H1 (cell line): Measurements from ENCODE around the gene MEF2C.

Source experiments
- BRCA1 ChIP-seq: IDR thresholded peaks from 2 replicates; pipeline ENCODE4 v1.6.1; 2012; ENCODE audit warnings: low read depth, low read length, improper control_type of control experiment
- CHD1 ChIP-seq: IDR thresholded peaks from 2 replicates; pipeline ENCODE4 v1.6.1; 2012; ENCODE audit warnings: low read depth, low read length, improper control_type of control experiment
- CTCF ChIP-seq, 3 experiments: IDR thresholded peaks; 1 replicate in 2 of 3; 2 replicates in 1 of 3; pipeline versions ENCODE4 v1.5.1 to v1.6.1; 2011; ENCODE audit warnings: low read length in 3 of 3, mild to moderate bottlenecking in 3 of 3, inconsistent platforms in 2 of 3, low read depth in 1 of 3, moderate library complexity in 1 of 3; ENCODE audit not compliant: insufficient read depth in 1 of 3; ENCODE audit errors: control extremely low read depth in 1 of 3
- EP300 ChIP-seq, 2 experiments: IDR thresholded peaks; 1 replicate in 1 of 2; 2 replicates in 1 of 2; pipeline ENCODE4 v1.6.1; 2011 to 2012; ENCODE audit warnings: low read depth in 2 of 2, low read length in 2 of 2, mild to moderate bottlenecking in 2 of 2, borderline replicate concordance in 1 of 2, inconsistent platforms in 1 of 2, moderate library complexity in 1 of 2
- JUND ChIP-seq: IDR thresholded peaks from 2 replicates; pipeline ENCODE4 v1.6.1; 2011; ENCODE audit warnings: mild to moderate bottlenecking, improper control_type of control experiment, low read length
- POLR2A ChIP-seq, 2 experiments: IDR thresholded peaks; 1 replicate in 1 of 2; 2 replicates in 1 of 2; pipeline ENCODE4 v1.6.1; 2011; ENCODE audit warnings: low read depth in 2 of 2, low read length in 2 of 2, mild to moderate bottlenecking in 2 of 2; ENCODE audit errors: control extremely low read depth in 1 of 2
- RBBP5 ChIP-seq: IDR thresholded peaks from 2 replicates; pipeline ENCODE4 v1.7.1; 2012; ENCODE audit warnings: low read depth, mild to moderate bottlenecking, inconsistent platforms, low read length, moderate library complexity, borderline replicate concordance
- SIX5 ChIP-seq: IDR thresholded peaks from 2 replicates; pipeline ENCODE4 v1.6.1; 2011; ENCODE audit warnings: mild to moderate bottlenecking, low read depth, low read length
- SP1 ChIP-seq: IDR thresholded peaks from 2 replicates; pipeline ENCODE4 v1.6.1; 2011; ENCODE audit warnings: low read depth, low read length
- TBP ChIP-seq: IDR thresholded peaks from 2 replicates; pipeline ENCODE4 v1.6.1; 2011; ENCODE audit warnings: low read depth, low read length, improper control_type of control experiment
- TEAD4 ChIP-seq: IDR thresholded peaks from 2 replicates; pipeline ENCODE4 v1.6.1; 2012; ENCODE audit warnings: low read depth, low read length, inconsistent platforms, mixed read lengths

DNA sequence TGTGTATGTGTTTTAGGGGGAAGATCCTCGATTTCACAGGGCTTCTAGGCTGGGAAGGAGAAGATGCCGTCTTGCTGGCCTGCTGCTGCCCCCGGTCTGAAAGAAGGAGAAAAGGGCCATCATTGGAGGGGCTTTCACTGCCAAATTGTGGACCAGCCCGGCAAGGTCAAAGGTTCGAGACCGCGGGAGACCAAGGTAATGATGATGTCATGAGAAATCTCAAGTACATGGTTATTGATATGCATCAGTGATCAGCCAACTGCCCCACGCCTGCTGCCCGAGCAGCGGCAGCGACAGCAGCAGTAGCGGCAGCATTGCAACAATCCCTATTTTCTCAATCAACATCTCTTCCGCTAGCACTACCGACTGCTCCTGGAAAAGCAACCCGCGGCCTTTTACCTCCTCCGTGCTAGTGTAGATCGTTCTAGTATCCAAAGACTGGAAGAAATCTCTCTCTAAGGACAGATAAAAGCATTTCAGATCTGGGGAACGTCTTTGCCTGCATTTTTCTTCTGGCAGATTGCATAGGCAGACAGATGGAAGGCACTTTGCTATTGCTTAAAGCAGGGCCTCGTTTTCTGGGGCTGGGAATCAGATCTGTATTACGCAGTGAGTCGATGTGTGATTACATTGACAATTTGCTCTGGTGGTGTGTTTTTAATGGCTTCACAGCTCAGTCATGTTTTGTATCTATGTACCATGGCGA lies 215.3 kb downstream of the MEF2C start:
- TF ChIP-seq CTCF (IDR thresholded peaks at IDR 0.05; ENCODE audit: control extremely low read depth in 1 of 3, insufficient read depth in 1 of 3, low read depth in 1 of 3, low read length in 3 of 3) = no peak
- no peak for TF ChIP-seq SP1
- no peak for TF ChIP-seq CHD1
- no peak for TF ChIP-seq TEAD4
- TF ChIP-seq JUND = no peak; the same call in 1 of the 2 replicates
- TF ChIP-seq POLR2A (IDR thresholded peaks at IDR 0.05; ENCODE audit: control extremely low read depth in 1 of 2, low read depth in 2 of 2, low read length in 2 of 2) = no peak
- TF ChIP-seq SIX5 = no peak
- no peak for TF ChIP-seq EP300 (IDR thresholded peaks at IDR 0.05; ENCODE audit: borderline replicate concordance in 1 of 2, low read depth in 2 of 2, low read length in 2 of 2)
- TF ChIP-seq RBBP5 = no peak
- no peak for TF ChIP-seq TBP
- no peak for TF ChIP-seq BRCA1
